K562 (cell line): ENCODE measurements around the gene PTGER3. TPM values are rescaled to one million over a fixed set of nuclear protein-coding genes. Genes with fewer than 3 reads are reported as not detected.

Source experiments
- ATAC-seq: fragments of 200-7000 bp; cut with Tn5 transposase; 3 replicates; pipeline ENCODE4 v1.9.1; 2020; ENCODE audit warnings: moderate library complexity
- BruUV-seq: library from RNA; stranded (reverse); fragments of 400-500 nt; replicated peaks from 2 replicates; lab custom pipeline; 2021; lab: Mats Ljungman, UMichigan
- CTCF ChIA-PET: fragments of 300-600 bp; formaldehyde crosslinking; extraction: SDS; loops from one replicate; lab custom pipeline; 2021; ENCODE audit warnings: low intra/inter-chr PET ratio; lab: Yijun Ruan, JAX
- POLR2A ChIA-PET: fragments of 300-600, 350-650 bp; sonication (Branson Sonifier 250); formaldehyde crosslinking; extraction: SDS; loops from one replicate; lab custom pipeline; 2021; ENCODE audit warnings: antibody characterized with exemption, inconsistent platforms; lab: Yijun Ruan, JAX
- DNase-seq, 4 experiments: peaks; one replicate each; pipeline versions ENCODE4 v3.0.0 to v3.0.0-alpha.2; 2011 to 2018; ENCODE audit warnings: low spot score in 3 of 4, mixed read lengths in 3 of 4; ENCODE audit errors: extremely low read depth in 1 of 4
- FAIRE-seq: peaks from 2 replicates; lab custom pipeline; 2011; peaks lifted over from hg19 to GRCh38; lab: Jason Lieb, UNC
- H2AFZ ChIP-seq: 2 replicates; pipeline ENCODE4 v1.6.0; 2011; ENCODE audit warnings: low read depth, low read length, control low read depth, inconsistent platforms
- H3K27ac ChIP-seq: fragments of 200-600 bp; 3 replicates; pipeline ENCODE4 v1.8.0; 2011; ENCODE audit warnings: low read depth, mild to moderate bottlenecking, control low read depth, inconsistent platforms, low read length, moderate library complexity, mixed read lengths; ENCODE audit errors: extremely low read depth
- H3K27me3 ChIP-seq, 2 experiments: fragments of 300-600 bp in 1 of 2; 2 replicates in 1 of 2; 3 replicates in 1 of 2; pipeline versions ENCODE4 v1.6.0 to v1.8.0; 2011; ENCODE audit warnings: inconsistent platforms in 2 of 2, low read length in 2 of 2, mild to moderate bottlenecking in 1 of 2, mixed read lengths in 1 of 2, moderate library complexity in 1 of 2; ENCODE audit not compliant: control insufficient read depth in 2 of 2, insufficient read depth in 2 of 2
- H3K36me3 ChIP-seq: fragments of 300-600 bp; 3 replicates; pipeline ENCODE4 v1.8.0; 2011; ENCODE audit warnings: mild to moderate bottlenecking, low read length, inconsistent platforms; ENCODE audit not compliant: control insufficient read depth, insufficient read depth
- H3K4me1 ChIP-seq, 2 experiments: fragments of 200-600 bp in 1 of 2; replicated peaks in 1 of 2; 2 replicates in 1 of 2; 3 replicates in 1 of 2; pipeline versions ENCODE4 v1.5.1 to v1.8.0; 2011; ENCODE audit warnings: inconsistent platforms in 2 of 2, low read length in 2 of 2, mild to moderate bottlenecking in 1 of 2, mixed read lengths in 1 of 2, moderate library complexity in 1 of 2; ENCODE audit not compliant: control insufficient read depth in 2 of 2, insufficient read depth in 2 of 2
- H3K4me2 ChIP-seq: 2 replicates; pipeline ENCODE4 v1.6.1; 2011; ENCODE audit warnings: low read length, control low read depth, inconsistent platforms, mixed read lengths; ENCODE audit not compliant: insufficient read depth
- H3K4me3 ChIP-seq: fragments of 200-600 bp; sonication (generic), shearing (Covaris generic); 2 replicates; pipeline ENCODE4 v1.5.1; 2016; ENCODE audit warnings: control low read depth, inconsistent platforms
- H3K79me2 ChIP-seq: fragments of 200-600 bp; 3 replicates; pipeline ENCODE4 v1.8.0; 2011; ENCODE audit warnings: low read length, inconsistent platforms; ENCODE audit not compliant: control insufficient read depth, insufficient read depth
- H3K9ac ChIP-seq, 2 experiments: 2 replicates each; pipeline versions ENCODE4 v1.6.0 to v1.6.1; 2011; ENCODE audit warnings: low read depth in 2 of 2, low read length in 2 of 2, control low read depth in 1 of 2, inconsistent platforms in 1 of 2, mild to moderate bottlenecking in 1 of 2, mixed read lengths in 1 of 2; ENCODE audit not compliant: insufficient read depth in 1 of 2
- H3K9me1 ChIP-seq: one replicate; pipeline ENCODE4 v1.6.0; 2011; ENCODE audit warnings: inconsistent platforms, mild to moderate bottlenecking, low read length, moderate library complexity; ENCODE audit not compliant: control insufficient read depth, insufficient read depth
- H3K9me3 ChIP-seq: replicated peaks from 2 replicates; pipeline ENCODE4 v1.5.1; 2011; ENCODE audit warnings: low read depth, low read length, inconsistent platforms; ENCODE audit not compliant: control insufficient read depth, insufficient read depth
- H4K20me1 ChIP-seq: replicated peaks from 2 replicates; pipeline ENCODE4 v1.6.1; 2011; ENCODE audit warnings: low read length, inconsistent platforms, mixed read lengths; ENCODE audit not compliant: control insufficient read depth, insufficient read depth
- CEBPB ChIP-seq: fragments of 450-650 bp; IDR thresholded peaks from 2 replicates; pipeline ENCODE4 v1.6.1; 2016; ENCODE audit warnings: missing genetic modification characterization, missing compliant biosample characterization
- CEBPG ChIP-seq, 3 experiments: fragments of 200-800 bp in 1 of 3; sonication (Bioruptor generic) in 1 of 3; sonication (generic) in 1 of 3; formaldehyde crosslinking in 1 of 3; IDR thresholded peaks in 2 of 3; conservative IDR thresholded peaks in 1 of 3; 2 replicates each; pipeline versions ENCODE4 v1.6.1 to v1.8.0; 2016 to 2022; ENCODE audit warnings: missing compliant biosample characterization in 2 of 3, missing genetic modification characterization in 2 of 3, mild to moderate bottlenecking in 1 of 3, missing genetic modification reagents in 1 of 3
- HOMEZ ChIP-seq: fragments of 250-450 bp; sonication (Bioruptor Pico); IDR thresholded peaks from 2 replicates; pipeline ENCODE4 v1.4.0; 2020; ENCODE audit warnings: mild to moderate bottlenecking, moderate library complexity
- WGBS: fragments of 100-300 bp; shearing (Covaris generic); methylation state at CpG from one replicate; pipeline ENCODE4 v1.1.6; 2016; ENCODE audit warnings: low coverage, mixed read lengths; ENCODE audit not compliant: insufficient coverage; ENCODE audit errors: missing lambda C conversion rate; 5-methylcytosine and 5-hydroxymethylcytosine counted together
- in situ Hi-C: fragments of 300-500 bp; cut with MboI; formaldehyde crosslinking; loops from 4 replicates; pipeline ENCODE4 v1.15.0; 2018; ENCODE audit warnings: inconsistent platforms, mixed read lengths
- intact Hi-C: fragments of 100-400 bp; cut with micrococcal nuclease; formaldehyde crosslinking; loops from 2 replicates; pipeline ENCODE4 v1.14.2; 2022
- polyA plus RNA-seq, 8 experiments: library from polyadenylated mRNA; depleted of rRNA in 4 of 8; stranded (reverse) in 5 of 8; unstranded in 3 of 8; fragments of >200 nt; fragmentation: Nextera tagmentation in 2 of 8; fragmentation: Illumina TruSeq in 1 of 8; extraction: Ambion mirVana in 2 of 8; extraction: Trizol in 1 of 8; gene quantifications; 2 replicates each; pipeline versions ENCODE4 v1.2.1 to v1.2.3, GENCODE V29; 2011 to 2014; ENCODE audit warnings: inconsistent platforms in 1 of 8, missing spikeins in 1 of 8
- total RNA-seq, 7 experiments: library from RNA; depleted of rRNA in 6 of 7; stranded (reverse); fragments of >200 nt in 6 of 7; fragmentation: Illumina TruSeq in 2 of 7; extraction: Trizol in 2 of 7; gene quantifications; 2 replicates each; pipeline versions ENCODE4 v1.2.1 to v1.2.3, GENCODE V29; 2011 to 2021; ENCODE audit warnings: low replicate concordance in 1 of 7

The PTGER3 gene
- total and polyA plus RNA-seq, 9 of the 15 experiments (the other 6 are each of a cell fraction or from before 2014, with no cell fraction given), result 3.8 to 28.5 (median 14.2) TPM

GRCh38 chr1:71037829-71038620 is 9.6 kb downstream of the PTGER3 start:
- H2AFZ ChIP-seq, result no peak overlapping the region
- POLR2A ChIA-PET, result interaction anchor here (3.1 kb wide), 1 partner anchor 8 kb away, joined by 16 read pairs; no protein-coding TSS in a partner anchor
- WGBS, result 72% methylated on average over 2 of the region's 2 CpGs
- DNase-seq (no peak), FAIRE-seq (no peak), ATAC-seq (no peak)
- H3K4me2 ChIP-seq, result peak overlapping the region; percentile 16; the same call in 1 of the 2 replicates
- intact Hi-C loops (no loop called here), in situ Hi-C loops (no loop called here)
- CTCF ChIA-PET, result no interaction called here
- H3K9me3 ChIP-seq, result no peaks in the 10 kb centered on the region
- H3K36me3 ChIP-seq, result peaks cover 74% of the 10 kb centered on the region
- H4K20me1 ChIP-seq, result no peaks in the 10 kb centered on the region
- no peaks in the 10 kb centered on the region for H3K9me1 ChIP-seq
- no peak overlapping the region for H3K27ac ChIP-seq
- H3K4me1 ChIP-seq, result peaks cover 0 to 40% of the 10 kb centered on the region in 2 experiments
- BruUV-seq, result no TSS peak
- no peak for TF ChIP-seq HOMEZ
- no peak for TF ChIP-seq CEBPG (CRISPR knock-in tag; IDR thresholded peaks at IDR 0.05)
- TF ChIP-seq CEBPG (tag; conservative IDR thresholded peaks at IDR 0.05 in 1 of 2, IDR thresholded peaks at IDR 0.05 in 1 of 2), result peak; percentile 15 to 74; a peak in 2 of 4 replicates
- TF ChIP-seq CEBPB (tag), result peak; percentile 70
- peak overlapping the region in 1 of 2 experiments; percentile 8; a peak in 1 of 4 replicates for H3K9ac ChIP-seq
- peaks cover 82% of the 10 kb centered on the region for H3K79me2 ChIP-seq
- no peak overlapping the region for H3K4me3 ChIP-seq
- H3K27me3 ChIP-seq, result no peaks in the 10 kb centered on the region
